Loucy (cell line): ENCODE results near the gene STIMATE.

Experiments
- CTCF ChIP-seq: fragments of 200-600 bp; sonication (generic); conservative IDR thresholded peaks from 2 replicates; pipeline ENCODE4 v1.5.1; 2014; ENCODE audit warnings: mild to moderate bottlenecking, antibody characterized with exemption, low read length
- EZH2phosphoT487 ChIP-seq: fragments of 200-600 bp; IDR thresholded peaks from 2 replicates; pipeline ENCODE4 v1.6.1; 2018; ENCODE audit warnings: antibody characterized with exemption, mild to moderate bottlenecking, moderate library complexity, borderline replicate concordance

- TF ChIP-seq CTCF (no peak), EZH2phosphoT487 (no peak)
These were observed 87.5 kb downstream of the STIMATE start for GRCh38 chr3:52809662-52810377.
